Transverse colon (tissue), 4 donors: Measurements from ENCODE around the gene MND1. TPM values are rescaled to one million over a fixed set of nuclear protein-coding genes. Genes with fewer than 3 reads are reported as not detected.

Experiments used
- DNase-seq: peaks from one replicate; pipeline ENCODE4 v3.0.0-alpha.2; 2019
- H3K27ac ChIP-seq, 4 donors: fragments of 200-600 bp; sonication (generic); 2 replicates each; pipeline ENCODE4 v1.5.1; 2016 to 2018; ENCODE audit warnings: inconsistent platforms in 4 of 4
- H3K27me3 ChIP-seq: fragments of 200-600 bp; sonication (generic); 2 replicates; pipeline ENCODE4 v1.5.1; 2017; ENCODE audit warnings: inconsistent platforms
- H3K36me3 ChIP-seq, 4 donors: fragments of 200-600 bp; sonication (generic); 2 replicates each; pipeline ENCODE4 v1.5.1; 2017 to 2019; ENCODE audit warnings: inconsistent platforms in 4 of 4
- H3K4me1 ChIP-seq, 4 donors: fragments of 200-600 bp; sonication (generic); 2 replicates each; pipeline ENCODE4 v1.5.1; 2017 to 2020; ENCODE audit warnings: inconsistent platforms in 4 of 4
- H3K4me3 ChIP-seq, 4 donors: fragments of 200-600 bp; sonication (generic); 1 replicate in 1 of 4; 2 replicates in 3 of 4; pipeline versions ENCODE4 v1.5.1 to v1.6.1; 2017 to 2019; ENCODE audit warnings: inconsistent platforms in 4 of 4
- H3K9me3 ChIP-seq, 2 donors: fragments of 200-600 bp; sonication (generic); 2 replicates each; pipeline ENCODE4 v1.5.1; 2017 to 2019; ENCODE audit warnings: inconsistent platforms in 2 of 2
- CTCF ChIP-seq, 5 experiments: fragments of 200-600 bp in 3 of 5; fragments of 450-650 bp in 2 of 5; sonication (generic) in 3 of 5; IDR thresholded peaks; 1 replicate in 2 of 5; 2 replicates in 3 of 5; pipeline ENCODE4 v1.5.1; 2016 to 2017; ENCODE audit warnings: antibody characterized with exemption in 5 of 5, inconsistent platforms in 3 of 5, mild to moderate bottlenecking in 2 of 5, moderate library complexity in 1 of 5
- EP300 ChIP-seq: sonication (generic); formaldehyde crosslinking; IDR thresholded peaks from one replicate; pipeline ENCODE4 v1.6.1; 2017; ENCODE audit warnings: antibody characterized with exemption, low read depth
- POLR2A ChIP-seq: fragments of 450-650 bp; IDR thresholded peaks from one replicate; pipeline ENCODE4 v1.6.1; 2016; ENCODE audit warnings: antibody characterized with exemption, mild to moderate bottlenecking, moderate library complexity
- POLR2AphosphoS5 ChIP-seq, 3 donors: sonication (generic); formaldehyde crosslinking; IDR thresholded peaks; one replicate each; pipeline ENCODE4 v1.6.1; 2016; ENCODE audit warnings: antibody characterized with exemption in 3 of 3
- WGBS, 2 donors: methylation state at CpG; one replicate each; pipeline ENCODE4 v1.1.5; 2018; ENCODE audit warnings: low coverage in 1 of 2; 5-methylcytosine and 5-hydroxymethylcytosine counted together
- in situ Hi-C, 4 donors: fragments of 200-750 bp; cut with MboI; loops; one replicate each; pipeline versions ENCODE4 v1.15.0 to v1.15.1; 2017; ENCODE audit warnings: low sequenced_read_pairs in 3 of 4, low pct_ligation_motif_present in 1 of 4, low pct_unique_long_range_greater_than_20kb in 1 of 4
- intact Hi-C: fragments of 100-400 bp; cut with DNase I; formaldehyde crosslinking; loops from one replicate; pipeline ENCODE4 v1.15.1; 2023; ENCODE audit warnings: low total_unique reads
- small RNA-seq, 4 donors: library from RNA; depleted of rRNA; stranded (forward); fragments of <200 nt; gene quantifications; one replicate each; pipeline ENCODE3, GENCODE V24; 2016
- total RNA-seq, 4 donors: library from RNA; depleted of rRNA; stranded (reverse); fragments of >200 nt; gene quantifications; one replicate each; pipeline ENCODE4 v1.1.0, GENCODE V29; 2016

MND1 gene
- total RNA-seq, 4 donors from 2014 or later = 0.80 to 3.2 (median 1.4) TPM; not detected in 1

- intact Hi-C loops = no loop called here
- 79 to 100% methylated on average over 1 of the region's 1 CpG for WGBS, 2 donors
- H3K4me1 ChIP-seq = peaks cover 0 to 36% (median 21%) of the 10 kb centered on the region in 4 donors
- H3K4me3 ChIP-seq = no peak overlapping the region
- H3K36me3 ChIP-seq = no peaks in the 10 kb centered on the region
- no peak for TF ChIP-seq POLR2AphosphoS5 (IDR thresholded peaks at IDR 0.05)
- no peak for TF ChIP-seq CTCF (IDR thresholded peaks at IDR 0.05)
- TF ChIP-seq EP300 = no peak
- no peak for TF ChIP-seq POLR2A
- no peaks in the 10 kb centered on the region for H3K9me3 ChIP-seq
- in situ Hi-C loops = no loop called here
- no peaks in the 10 kb centered on the region for H3K27me3 ChIP-seq
- no peak for DNase-seq
- peak overlapping the region in 3 of 4 donors; percentile 88 to 93 (median 91) for H3K27ac ChIP-seq
Measured at GRCh38 chr4:153464068-153464467, 119.6 kb downstream of the MND1 start.

Small RNAs within 50 kb of the gene (small RNA-seq; reads per million reads assigned to genes)
- 0 reads per million in 4 donors for gene RN7SL419P

Other genes with a start within 250 kb of the MND1 start
- 100 to 1,000 TPM in 2 of 4 donors, 10 to 100 TPM in 2; 71.8 to 124 (median 95.3) TPM for gene TRIM2, start 140.2 kb upstream of the MND1 start, total RNA-seq
- 10 to 100 TPM in 2 of 4 donors, 1 to 10 TPM in 2; 5.2 to 14.8 (median 8.3) TPM for gene TMEM131L, start 121.7 kb downstream of the MND1 start, total RNA-seq